Esophagus muscularis mucosa (tissue), 4 donors: ENCODE measurements around the gene TNNT3. TPM values are rescaled to one million over a fixed set of nuclear protein-coding genes. Genes with fewer than 3 reads are reported as not detected.

ENCODE experiments used
- DNase-seq: peaks from one replicate; pipeline ENCODE4 v3.0.0-alpha.2; 2017; ENCODE audit errors: extremely low spot score
- H3K27ac ChIP-seq, 4 donors: fragments of 200-600 bp; sonication (generic); replicated peaks in 1 of 4; 1 replicate in 3 of 4; 2 replicates in 1 of 4; pipeline ENCODE4 v1.5.1; 2016 to 2019; ENCODE audit warnings: mild to moderate bottlenecking in 1 of 4
- H3K27me3 ChIP-seq, 4 donors: fragments of 200-600 bp; sonication (generic); one replicate each; pipeline versions ENCODE4 v1.5.1 to v1.6.0; 2016 to 2019
- H3K36me3 ChIP-seq, 4 donors: fragments of 200-600 bp; sonication (generic); one replicate each; pipeline ENCODE4 v1.5.1; 2016 to 2019
- H3K4me1 ChIP-seq, 4 donors: fragments of 200-600 bp; sonication (generic); one replicate each; pipeline ENCODE4 v1.5.1; 2016 to 2019
- H3K4me3 ChIP-seq, 4 donors: fragments of 200-600 bp; sonication (generic); 1 replicate in 2 of 4; 2 replicates in 2 of 4; pipeline ENCODE4 v1.5.1; 2016 to 2019; ENCODE audit warnings: mild to moderate bottlenecking in 4 of 4, moderate library complexity in 1 of 4
- H3K9me3 ChIP-seq, 4 donors: fragments of 200-600 bp; sonication (generic); 1 replicate in 3 of 4; 2 replicates in 1 of 4; pipeline ENCODE4 v1.5.1; 2016 to 2019
- CTCF ChIP-seq, 3 experiments: fragments of 200-600 bp in 2 of 3; fragments of 450-650 bp in 1 of 3; sonication (generic) in 2 of 3; IDR thresholded peaks; one replicate each; pipeline ENCODE4 v1.5.1; 2017 to 2019; ENCODE audit warnings: antibody characterized with exemption in 3 of 3, mild to moderate bottlenecking in 2 of 3, moderate library complexity in 1 of 3
- EP300 ChIP-seq: sonication (generic); formaldehyde crosslinking; IDR thresholded peaks from one replicate; pipeline ENCODE4 v1.6.1; 2017; ENCODE audit warnings: antibody characterized with exemption
- POLR2A ChIP-seq: fragments of 450-650 bp; IDR thresholded peaks from one replicate; pipeline ENCODE4 v1.6.1; 2017; ENCODE audit warnings: antibody characterized with exemption, moderate library complexity, mild to moderate bottlenecking, low read depth
- POLR2AphosphoS5 ChIP-seq, 2 donors: sonication (generic); formaldehyde crosslinking; IDR thresholded peaks; one replicate each; pipeline ENCODE4 v1.6.1; 2017; ENCODE audit warnings: antibody characterized with exemption in 2 of 2
- WGBS: methylation state at CpG from one replicate; pipeline ENCODE4 v1.1.5; 2018; 5-methylcytosine and 5-hydroxymethylcytosine counted together
- intact Hi-C: fragments of 100-400 bp; cut with DNase I; formaldehyde crosslinking; loops from one replicate; pipeline ENCODE4 v1.15.1; 2023
- total RNA-seq, 4 donors: library from RNA; depleted of rRNA; stranded (reverse); fragments of >200 nt; gene quantifications; one replicate each; pipeline versions ENCODE4 v1.1.0 to v1.2.1, GENCODE V29; 2016

TNNT3 gene
- total RNA-seq, 4 donors from 2014 or later = 2.8 to 6.0 (median 3.6) TPM

GRCh38 chr11:1896923-1897322 is 22.6 kb upstream of the TNNT3 start:
- 71% methylated on average over 12 of the region's 12 CpGs for WGBS
- Histone ChIP-seq H3K9me3 (no peaks in the 10 kb centered on the region), H3K36me3 (no peaks in the 10 kb centered on the region), H3K27me3 (no peaks in the 10 kb centered on the region), H3K4me1 (no peaks in the 10 kb centered on the region), H3K4me3 (no peak overlapping the region), H3K27ac (no peak overlapping the region)
- intact Hi-C loops = no loop called here
- TF ChIP-seq POLR2A (no peak), EP300 (no peak), CTCF (IDR thresholded peaks at IDR 0.05) (no peak), POLR2AphosphoS5 (IDR thresholded peaks at IDR 0.05) (no peak)
- no peak for DNase-seq

GRCh38 chr11:1899090-1899489 is 20.4 kb upstream of the TNNT3 start:
- Histone ChIP-seq H3K9me3 (no peaks in the 10 kb centered on the region), H3K27ac (no peak overlapping the region), H3K27me3 (no peaks in the 10 kb centered on the region), H3K4me1 (no peaks in the 10 kb centered on the region), H3K4me3 (no peak overlapping the region), H3K36me3 (no peaks in the 10 kb centered on the region)
- no peak for DNase-seq
- intact Hi-C loops = no loop called here
- WGBS = 97% methylated on average over 4 of the region's 4 CpGs
- TF ChIP-seq POLR2A (no peak), CTCF (IDR thresholded peaks at IDR 0.05) (no peak), EP300 (no peak), POLR2AphosphoS5 (IDR thresholded peaks at IDR 0.05) (no peak)

- Histone ChIP-seq H3K36me3 (no peaks in the 10 kb centered on the region), H3K9me3 (no peaks in the 10 kb centered on the region), H3K4me1 (no peaks in the 10 kb centered on the region), H3K4me3 (no peak overlapping the region), H3K27ac (no peak overlapping the region), H3K27me3 (no peaks in the 10 kb centered on the region)
- intact Hi-C loops = no loop called here
- no peak for DNase-seq
- WGBS = 93% methylated on average over 5 of the region's 5 CpGs
- no peak for TF ChIP-seq EP300
These were observed 19.8 kb upstream of the TNNT3 start for GRCh38 chr11:1899686-1900085.

- no peaks in the 10 kb centered on the region for H3K27me3 ChIP-seq
- TF ChIP-seq CTCF (IDR thresholded peaks at IDR 0.05) (no peak), POLR2A (no peak), EP300 (no peak), POLR2AphosphoS5 (IDR thresholded peaks at IDR 0.05) (no peak)
- intact Hi-C loops = no loop called here
- WGBS = 59% methylated on average over 5 of the region's 5 CpGs
- H3K4me3 ChIP-seq = no peak overlapping the region
- H3K36me3 ChIP-seq = no peaks in the 10 kb centered on the region
- peaks cover 24 to 30% (median 28%) of the 10 kb centered on the region in 4 donors for H3K4me1 ChIP-seq
- H3K27ac ChIP-seq = peak overlapping the region in 3 of 4 donors; percentile 52 to 78 (median 71)
- no peak for DNase-seq
- no peaks in the 10 kb centered on the region for H3K9me3 ChIP-seq
These were observed 13.3 kb upstream of the TNNT3 start for GRCh38 chr11:1906181-1906580.

GRCh38 chr11:1906611-1907423 is 12.7 kb upstream of the TNNT3 start:
- Histone ChIP-seq H3K9me3 (no peaks in the 10 kb centered on the region), H3K4me1 (peaks cover 24 to 30% (median 28%) of the 10 kb centered on the region in 4 donors), H3K4me3 (no peak overlapping the region), H3K27me3 (no peaks in the 10 kb centered on the region), H3K36me3 (no peaks in the 10 kb centered on the region), H3K27ac (peak overlapping the region; percentile 52 to 78 (median 70))
- TF ChIP-seq EP300 (no peak), POLR2AphosphoS5 (IDR thresholded peaks at IDR 0.05) (no peak), CTCF (IDR thresholded peaks at IDR 0.05) (no peak), POLR2A (no peak)
- DNase-seq = no peak
- WGBS = 73% methylated on average over 14 of the region's 14 CpGs
- intact Hi-C loops = no loop called here
